GM12892 (cell line): ENCODE results near the gene TNP2.
"Not testable (repeated sequence)": the region's sequence is repeated elsewhere in the genome, so short reads cannot be mapped to it uniquely, and the experiment has no call there.

ENCODE experiments used
- DNase-seq: peaks from one replicate; pipeline ENCODE4 v3.0.0; 2011; ENCODE audit not compliant: insufficient read length
- FAIRE-seq: peaks from 2 replicates; lab custom pipeline; 2011; peaks lifted over from hg19 to GRCh38; lab: Jason Lieb, UNC
- POLR2A ChIP-seq: IDR thresholded peaks from 2 replicates; pipeline ENCODE4 v1.6.1; 2011; ENCODE audit warnings: low read depth, low read length, control low read depth
- POLR2AphosphoS5 ChIP-seq: IDR thresholded peaks from 2 replicates; pipeline ENCODE4 v1.6.1; 2011; ENCODE audit warnings: low read depth, low read length, control low read depth
- TAF1 ChIP-seq: IDR thresholded peaks from 2 replicates; pipeline ENCODE4 v1.6.1; 2011; ENCODE audit warnings: low read depth, mild to moderate bottlenecking, control low read depth, low read length, borderline replicate concordance

The TNP2 gene

DNA sequence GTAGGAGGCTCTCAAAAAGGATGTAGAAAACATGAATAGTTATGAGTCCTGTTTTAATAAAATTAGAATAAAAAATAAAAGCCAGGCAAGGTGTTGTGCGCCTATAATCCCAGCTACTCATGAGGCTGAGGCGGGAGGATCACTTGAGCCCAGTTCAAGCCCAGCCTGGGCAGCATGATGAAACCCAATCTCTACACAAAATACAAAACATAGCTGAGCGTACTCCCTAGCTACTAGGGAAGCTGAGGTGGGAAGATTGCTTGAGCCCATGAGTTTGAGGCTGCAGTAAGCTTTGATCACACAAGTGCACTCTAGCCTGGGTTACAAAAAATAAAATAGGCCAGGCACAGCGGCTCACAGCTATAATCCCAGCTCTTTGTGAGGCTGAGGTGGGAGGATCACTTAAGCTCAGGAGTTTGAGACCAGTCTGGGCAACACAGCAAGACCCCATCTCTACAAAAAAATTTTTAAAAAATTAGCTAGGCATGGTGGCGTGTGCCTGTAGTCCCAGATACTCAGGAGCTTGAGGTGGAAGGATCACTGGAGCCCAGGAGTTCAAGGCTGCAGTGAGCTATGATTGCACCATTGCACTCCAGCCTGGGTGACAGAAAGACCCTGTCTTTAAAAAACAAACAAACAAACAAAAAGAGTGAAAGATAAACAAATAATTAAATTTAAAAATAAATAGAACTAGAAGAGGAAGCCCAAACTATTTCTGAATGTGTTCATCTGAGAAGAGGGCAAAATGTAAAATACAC lies 29.2 kb upstream of the TNP2 start:
- FAIRE-seq (peak; percentile 17), DNase-seq (no peak)
- TF ChIP-seq POLR2AphosphoS5 (no peak), POLR2A (no peak), TAF1 (no peak)

DNA sequence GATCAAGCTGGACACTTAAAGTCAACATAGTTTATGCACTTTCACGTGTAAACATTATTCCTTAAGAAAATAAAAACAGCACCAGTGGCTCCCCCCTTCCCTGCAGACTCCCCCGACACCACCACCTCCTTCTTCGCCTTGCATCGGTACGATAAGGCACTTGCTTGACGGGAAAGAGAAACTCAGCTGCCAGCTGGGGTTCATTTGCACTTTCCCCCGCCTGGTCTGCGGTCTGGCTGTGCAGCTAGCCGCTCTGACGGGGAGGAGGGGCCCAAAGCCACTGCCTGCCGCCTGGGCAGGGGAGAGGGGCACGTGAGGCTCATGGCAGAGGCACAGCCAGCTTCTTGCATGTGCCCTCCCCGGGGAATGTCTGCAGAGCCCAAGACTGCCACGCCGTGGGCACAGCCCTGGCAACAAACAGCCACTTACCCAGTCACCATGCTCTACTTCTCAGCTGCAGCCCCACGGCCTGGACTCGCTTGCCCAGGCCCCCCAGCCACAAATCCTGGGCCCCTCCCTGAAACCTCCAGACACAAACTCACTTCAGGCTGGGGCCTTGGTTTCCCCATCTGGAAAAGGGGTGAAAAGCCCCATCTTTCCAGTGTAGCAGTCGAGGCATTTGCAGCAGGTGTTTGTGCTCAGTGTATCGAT lies 28.5 kb upstream of the TNP2 start:
- no peak for TF ChIP-seq TAF1
- peak; percentile 42; the same call in 1 of the 2 replicates for TF ChIP-seq POLR2AphosphoS5
- DNase-seq (peak; percentile 70), FAIRE-seq (peak; percentile 89)

DNA sequence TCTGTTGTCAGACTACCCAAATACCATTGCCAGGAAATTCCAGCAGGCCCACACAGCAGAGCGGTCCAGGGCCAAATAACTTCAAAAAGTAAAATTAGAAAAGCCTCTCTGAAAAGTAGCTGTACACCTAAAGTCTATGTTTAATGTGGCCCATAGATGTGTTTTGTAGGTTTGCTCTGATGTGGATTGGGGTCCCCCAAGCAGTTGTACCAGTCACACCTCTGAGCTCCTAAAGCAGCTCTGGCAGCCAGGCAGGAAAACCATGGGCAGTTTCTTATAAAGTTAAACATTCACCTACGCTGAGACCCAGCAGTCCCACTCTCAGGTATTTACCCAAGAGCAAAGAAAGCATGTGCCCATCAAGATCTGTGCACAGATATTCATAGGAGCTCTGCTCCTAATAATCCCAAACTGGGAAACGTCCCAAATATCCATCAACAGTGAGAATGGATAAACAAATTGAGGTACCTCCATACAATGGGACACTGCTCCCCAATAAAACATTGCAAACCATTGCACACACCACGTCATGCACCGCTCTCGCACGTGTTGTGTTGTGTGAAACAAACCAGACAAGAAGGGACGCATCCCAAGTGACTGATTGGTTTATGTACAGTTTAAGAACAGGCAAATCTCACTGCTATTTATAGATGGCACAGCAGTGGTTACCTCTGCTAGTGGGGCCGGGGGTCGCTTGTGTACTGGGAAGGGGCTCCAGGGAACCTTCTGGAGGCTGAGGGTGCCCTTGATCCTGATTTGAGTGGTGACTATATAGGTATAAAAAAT lies 27.8 kb upstream of the TNP2 start:
- no peak for DNase-seq
- TF ChIP-seq POLR2A (no peak), POLR2AphosphoS5 (no peak), TAF1 (no peak)
- FAIRE-seq = peak; percentile 74

DNA sequence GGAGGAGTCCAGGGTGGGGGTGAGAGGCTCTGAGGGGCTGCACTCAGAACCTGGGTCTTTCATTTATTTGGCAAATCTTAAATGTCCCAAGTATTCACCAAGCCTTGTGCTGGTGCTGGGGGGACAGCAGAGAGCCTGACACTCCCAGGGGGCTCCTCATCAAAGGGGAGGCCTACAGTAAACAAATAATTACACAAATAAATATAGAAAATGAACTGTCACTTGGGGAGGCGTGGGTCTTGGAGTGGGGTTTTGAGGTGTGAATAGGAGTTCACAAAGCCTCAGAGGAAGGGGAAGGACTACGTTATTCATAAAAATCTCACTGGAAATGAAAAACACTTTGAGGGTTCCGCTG lies 27.2 kb upstream of the TNP2 start:
- TF ChIP-seq TAF1 (no peak), POLR2A (no peak), POLR2AphosphoS5 (no peak)
- FAIRE-seq (no peak), DNase-seq (no peak)

DNA sequence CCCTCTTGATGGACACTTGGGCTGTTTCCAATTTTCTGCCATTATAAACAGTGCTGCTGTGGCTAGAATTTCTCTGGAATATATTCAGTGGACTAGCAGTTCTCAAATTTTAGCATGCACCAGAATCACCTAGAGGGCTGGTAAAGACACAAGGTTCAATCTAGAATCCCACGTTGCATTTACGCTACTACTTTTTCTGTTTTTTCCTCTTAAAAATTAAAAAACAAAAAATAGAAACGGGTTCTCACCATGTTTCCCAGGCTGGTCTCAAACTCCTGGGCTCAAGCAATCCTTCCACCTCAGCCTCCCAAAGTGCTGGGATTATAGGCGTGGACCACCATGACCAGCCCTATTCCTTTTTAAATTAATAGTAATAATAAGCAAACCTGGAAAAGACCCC lies 26.5 kb upstream of the TNP2 start:
- TF ChIP-seq POLR2AphosphoS5 (no peak), POLR2A (no peak), TAF1 (no peak)
- no peak for FAIRE-seq
- DNase-seq = no peak

DNA sequence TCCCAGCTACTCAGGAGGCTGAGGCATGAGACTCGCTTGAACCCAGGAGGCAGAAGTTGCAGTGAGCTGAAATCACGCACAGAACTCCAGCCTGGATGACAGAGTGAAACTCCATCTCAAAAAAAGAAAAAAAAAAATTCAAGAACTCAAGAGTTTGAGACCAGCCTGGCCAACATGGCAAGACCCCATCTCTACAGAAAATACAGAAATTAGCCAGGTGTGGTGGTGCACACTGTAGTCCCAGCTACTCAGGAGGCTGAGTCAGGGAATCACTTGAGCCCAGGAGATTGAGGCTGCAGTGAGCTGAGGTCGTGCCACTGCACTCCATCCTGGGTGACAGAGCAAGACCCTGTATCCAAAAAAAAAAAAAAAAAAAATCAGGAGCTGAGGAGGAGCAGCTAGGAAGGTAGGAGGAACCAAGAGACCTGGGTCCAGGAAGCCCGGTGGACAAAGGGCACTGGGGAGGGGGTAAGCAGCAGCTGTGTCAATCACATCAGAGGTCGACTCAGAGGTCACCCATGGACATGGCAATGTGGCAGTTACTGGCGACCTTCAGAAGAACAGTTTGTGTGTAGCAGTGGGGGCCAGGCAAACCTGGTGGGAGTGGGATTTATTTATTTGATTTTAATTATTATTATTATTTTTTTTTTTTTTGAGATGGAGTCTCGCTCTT lies 23.1 kb upstream of the TNP2 start:
- no peak for FAIRE-seq
- no peak for TF ChIP-seq TAF1
- no peak for TF ChIP-seq POLR2A
- TF ChIP-seq POLR2AphosphoS5 = no peak

DNA sequence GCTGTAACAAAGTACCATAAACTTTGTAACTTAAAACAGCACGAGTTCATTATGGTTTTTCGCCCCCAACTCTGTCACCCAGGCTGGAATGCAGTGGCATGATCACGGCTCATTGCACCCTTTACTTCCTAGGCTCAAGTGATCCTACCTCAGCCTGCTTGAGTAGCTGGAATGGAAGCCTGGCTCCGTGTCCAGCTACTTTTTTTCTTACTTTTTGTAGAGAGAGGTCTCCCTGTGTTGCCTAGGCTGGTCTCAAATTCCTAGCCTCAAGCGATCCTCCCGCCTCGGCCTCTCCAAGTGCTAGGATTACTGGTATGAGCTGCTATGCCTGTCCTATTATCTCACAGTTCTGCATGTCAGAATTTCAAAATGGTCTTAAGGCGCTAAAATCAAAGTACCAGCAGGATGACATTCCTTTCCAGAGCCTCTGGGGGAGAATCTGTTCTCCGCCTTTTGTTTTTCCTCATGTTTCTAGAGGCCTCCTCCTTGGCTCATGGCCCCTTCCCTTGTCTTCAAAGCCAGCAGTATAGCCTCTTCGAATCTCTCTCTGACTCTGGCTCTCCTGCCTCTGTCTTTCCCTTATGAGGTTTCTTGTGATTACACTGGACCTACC lies 22.1 kb upstream of the TNP2 start:
- DNase-seq (no peak), FAIRE-seq (no peak)
- TF ChIP-seq POLR2AphosphoS5 = no peak
- TF ChIP-seq POLR2A = no peak
- TF ChIP-seq TAF1 = no peak

More for the DNA sequence above, 23.1 kb upstream of the TNP2 start:
- no peak for DNase-seq

DNA sequence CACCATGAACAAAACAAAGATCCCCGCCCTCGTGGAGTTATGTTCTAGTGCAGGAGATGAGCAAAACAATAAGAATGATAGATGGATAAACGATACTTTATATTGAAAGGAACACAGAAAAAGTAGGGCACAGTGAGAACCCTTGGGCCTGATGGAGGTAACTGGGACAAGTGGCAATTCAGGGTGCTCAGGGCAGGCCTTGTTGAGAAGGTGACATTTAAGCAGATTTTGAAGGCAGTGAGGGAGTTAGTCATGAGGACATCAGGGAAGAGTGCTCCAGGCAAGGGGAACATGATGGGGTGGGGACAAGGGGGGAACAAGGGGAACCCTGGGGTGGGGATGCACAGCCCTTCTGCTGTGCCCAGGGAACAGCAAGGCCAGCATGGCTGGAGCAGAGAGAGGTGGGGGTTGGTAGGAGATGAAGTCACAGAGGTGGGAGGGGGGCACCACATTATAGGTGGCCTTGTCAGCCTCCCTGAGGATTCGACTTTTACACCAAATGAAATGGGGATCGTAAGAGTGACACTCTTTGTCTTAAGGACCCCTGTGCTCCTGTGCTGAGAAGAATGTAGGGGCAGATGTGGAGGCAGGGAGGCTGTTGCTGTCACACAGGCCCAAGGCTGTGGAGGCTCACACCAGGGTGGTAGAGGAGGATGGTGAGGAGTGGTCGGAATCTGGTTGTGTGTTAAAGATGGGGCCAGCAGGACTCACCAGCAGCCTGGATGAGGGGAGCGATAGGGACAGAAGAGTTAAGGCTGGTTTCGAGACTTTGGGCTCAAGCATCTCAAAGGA lies 21.2 kb upstream of the TNP2 start:
- DNase-seq (no peak), FAIRE-seq (no peak)
- TF ChIP-seq POLR2AphosphoS5 (no peak), TAF1 (no peak), POLR2A (no peak)

DNA sequence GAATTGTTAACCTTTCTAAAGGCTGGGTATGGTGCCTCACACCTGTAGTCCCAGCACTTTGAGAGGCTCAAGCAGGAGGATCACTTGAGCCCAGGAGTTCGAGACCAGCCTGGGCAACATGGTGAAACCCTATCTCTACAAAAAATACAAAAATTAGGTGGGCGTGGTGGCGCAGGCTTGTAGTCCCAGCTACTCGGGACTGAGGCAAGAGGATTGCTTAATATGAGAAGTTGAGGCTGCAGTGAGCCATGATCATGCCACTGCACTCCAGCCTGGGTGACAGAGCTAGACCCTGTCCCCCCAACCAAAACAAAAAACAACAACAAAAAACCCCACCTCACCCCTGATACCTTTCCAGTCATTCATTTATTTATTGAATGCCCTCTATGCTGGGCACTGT lies 20.6 kb upstream of the TNP2 start:
- DNase-seq, FAIRE-seq: not testable (repeated sequence)

DNA sequence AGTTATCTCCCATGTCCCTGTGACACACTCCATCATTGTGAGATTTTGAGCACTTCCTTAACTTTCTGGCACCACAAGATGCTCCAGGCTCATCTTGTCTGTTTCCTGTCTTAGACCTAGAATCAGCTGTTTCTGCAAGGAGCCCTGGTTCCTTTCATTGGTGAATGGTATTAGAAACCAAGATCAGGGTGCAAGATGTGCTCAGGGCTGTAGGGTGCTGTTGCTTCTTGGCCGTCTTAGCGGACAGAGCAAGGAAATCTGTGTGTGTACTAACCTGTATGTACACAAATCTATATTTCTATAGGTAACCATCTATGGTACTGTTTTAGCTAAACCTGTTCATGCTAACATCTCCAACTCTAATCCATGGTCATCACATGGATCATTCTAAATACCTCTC lies 20.1 kb upstream of the TNP2 start:
- FAIRE-seq = no peak

DNA sequence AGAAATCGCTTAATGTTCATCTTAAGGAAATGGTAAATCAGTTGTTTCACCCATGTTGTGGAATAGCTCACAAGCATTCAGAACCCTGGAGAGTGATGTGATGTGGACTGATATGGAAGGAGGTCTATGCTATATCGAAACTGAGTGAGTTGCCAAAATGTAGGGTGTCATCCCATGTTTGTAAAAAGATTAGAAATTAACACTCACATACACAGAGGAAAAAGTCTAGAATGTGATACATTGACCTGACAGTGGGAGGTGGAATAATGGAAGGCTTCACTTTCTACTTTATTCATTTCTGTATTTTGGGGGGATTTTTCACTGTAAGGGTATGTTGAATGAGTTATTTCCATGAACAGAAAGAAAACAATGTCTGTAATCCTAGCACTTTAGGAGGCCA lies 16.7 kb upstream of the TNP2 start:
- FAIRE-seq (peak; percentile 58), DNase-seq (no peak)
- TF ChIP-seq POLR2AphosphoS5 (no peak), POLR2A (no peak), TAF1 (no peak)

More for the DNA sequence above, 20.1 kb upstream of the TNP2 start:
- DNase-seq = no peak
- TF ChIP-seq POLR2AphosphoS5 = no peak
- no peak for TF ChIP-seq POLR2A
- TF ChIP-seq TAF1 = no peak
